ENCODE measurements around the gene MGLL.

Gene MGLL

DNA sequence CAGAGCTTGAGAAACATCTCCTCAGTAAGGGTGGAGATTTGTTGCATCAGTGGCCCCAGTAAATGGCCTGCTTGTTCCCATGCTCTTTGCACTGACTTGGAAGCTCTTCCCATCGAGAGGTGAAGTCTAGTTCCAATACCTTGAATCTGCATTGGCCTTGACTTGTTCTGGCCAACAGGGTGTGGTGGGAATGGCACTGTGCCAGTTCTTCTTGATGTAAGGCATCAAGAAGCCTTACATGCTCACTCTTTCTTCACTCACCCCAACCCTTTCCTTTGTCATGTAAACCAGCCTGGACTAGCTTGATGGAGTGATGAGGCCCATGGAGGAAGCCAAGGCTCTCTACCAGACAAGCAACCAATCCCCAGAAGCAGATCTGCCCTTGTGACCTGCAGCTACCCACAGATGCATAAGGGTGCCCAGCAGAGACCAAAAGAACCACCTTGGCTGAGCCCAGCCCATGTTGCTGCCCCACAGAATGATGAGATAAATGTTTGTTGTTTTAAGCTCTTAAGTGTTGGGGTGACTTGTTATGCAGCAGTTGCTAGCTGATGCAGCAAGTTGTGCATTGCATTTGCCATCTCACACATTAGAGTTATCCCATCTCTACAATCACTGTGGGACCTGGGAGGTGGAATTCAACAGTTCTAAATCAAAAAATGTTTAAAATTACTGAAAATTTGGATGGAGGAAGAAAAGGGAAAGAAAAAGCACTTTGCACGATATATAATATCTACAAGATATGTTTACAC is 11.1 kb upstream of the MGLL start:
- no peak for DNase-seq

DNA sequence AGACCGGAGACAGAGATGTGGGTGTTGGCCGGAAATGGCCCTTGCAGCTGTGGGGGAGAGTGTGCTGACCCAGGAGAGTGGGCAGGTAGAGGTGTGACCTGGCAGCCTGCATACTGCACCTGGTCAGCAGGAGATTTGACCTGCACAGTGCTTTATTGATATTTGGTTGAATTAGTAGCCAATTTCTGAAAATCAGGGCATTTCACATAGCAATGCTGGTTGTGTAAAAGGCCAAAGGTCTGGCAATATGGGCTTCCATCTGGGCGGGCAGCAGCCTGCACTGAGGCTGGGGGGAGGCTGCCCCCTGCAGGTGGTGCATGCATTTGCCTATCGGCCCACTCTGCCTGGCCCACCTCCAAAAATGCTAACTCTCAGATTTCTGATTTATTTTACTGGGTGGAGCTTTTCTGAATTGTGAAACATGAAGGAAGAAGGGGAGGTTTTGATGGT is 9.4 kb upstream of the MGLL start:
- peak in 1 of 2 experiments; percentile 59 for DNase-seq

DNA sequence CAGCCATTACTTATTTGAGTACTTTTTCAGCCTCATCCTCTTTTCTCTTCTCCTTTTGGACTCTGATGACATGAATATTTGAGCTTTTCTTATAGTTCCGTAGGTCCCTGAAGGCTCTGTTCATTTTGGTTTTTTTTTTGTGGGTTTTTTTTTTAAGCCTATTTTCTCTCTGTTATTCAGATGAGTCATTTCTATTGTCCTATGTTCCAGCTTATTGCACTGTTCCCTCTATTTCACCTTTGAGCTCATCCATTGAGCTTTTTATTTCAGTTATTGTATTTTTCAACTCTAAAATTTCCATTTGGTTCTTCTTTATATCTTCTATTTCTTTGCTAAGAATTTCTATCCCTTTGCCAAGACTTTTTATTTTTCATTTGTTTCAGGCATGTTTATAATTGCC is 7.2 kb upstream of the MGLL start:
- DNase-seq = no peak

DNA sequence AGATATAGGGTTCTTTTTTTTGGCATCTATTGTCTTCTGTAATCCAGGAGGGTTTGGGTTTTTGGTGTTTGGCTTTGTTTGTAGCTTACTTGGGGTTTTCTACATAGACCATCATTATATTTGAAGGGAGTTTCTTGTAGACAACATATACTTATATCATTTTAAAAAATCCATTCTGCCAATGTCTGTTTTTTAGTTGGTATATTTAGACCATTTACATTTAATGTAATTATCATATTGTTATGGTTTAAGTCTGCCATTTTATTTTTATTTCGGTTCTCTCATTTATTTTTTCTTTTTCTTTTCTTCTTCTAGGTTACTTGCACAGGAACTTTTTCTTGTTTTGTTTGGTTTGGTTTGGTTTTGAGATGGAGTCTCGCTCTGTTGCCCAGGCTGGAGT is 5.5 kb upstream of the MGLL start:
- no peak for DNase-seq

DNA sequence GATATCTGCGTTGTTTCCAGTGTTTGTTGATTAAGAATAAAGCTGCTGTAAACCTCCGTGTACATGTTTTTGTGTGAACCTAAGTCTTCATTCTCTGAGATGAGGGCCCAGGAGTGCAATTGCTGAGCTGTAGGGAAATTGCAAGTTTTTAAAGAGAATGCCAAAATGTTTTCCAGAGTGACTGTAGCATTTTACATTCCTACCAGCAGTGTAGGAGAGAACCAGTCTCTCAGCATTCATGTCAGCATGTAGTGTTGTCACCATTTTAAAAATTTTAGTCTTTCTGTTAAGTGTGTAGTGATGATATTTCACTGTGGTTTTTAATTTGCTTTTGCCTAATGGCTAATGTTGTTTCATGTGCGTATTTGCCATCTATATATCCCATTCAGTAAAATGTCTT is 3.4 kb upstream of the MGLL start:
- DNase-seq = no peak

DNA sequence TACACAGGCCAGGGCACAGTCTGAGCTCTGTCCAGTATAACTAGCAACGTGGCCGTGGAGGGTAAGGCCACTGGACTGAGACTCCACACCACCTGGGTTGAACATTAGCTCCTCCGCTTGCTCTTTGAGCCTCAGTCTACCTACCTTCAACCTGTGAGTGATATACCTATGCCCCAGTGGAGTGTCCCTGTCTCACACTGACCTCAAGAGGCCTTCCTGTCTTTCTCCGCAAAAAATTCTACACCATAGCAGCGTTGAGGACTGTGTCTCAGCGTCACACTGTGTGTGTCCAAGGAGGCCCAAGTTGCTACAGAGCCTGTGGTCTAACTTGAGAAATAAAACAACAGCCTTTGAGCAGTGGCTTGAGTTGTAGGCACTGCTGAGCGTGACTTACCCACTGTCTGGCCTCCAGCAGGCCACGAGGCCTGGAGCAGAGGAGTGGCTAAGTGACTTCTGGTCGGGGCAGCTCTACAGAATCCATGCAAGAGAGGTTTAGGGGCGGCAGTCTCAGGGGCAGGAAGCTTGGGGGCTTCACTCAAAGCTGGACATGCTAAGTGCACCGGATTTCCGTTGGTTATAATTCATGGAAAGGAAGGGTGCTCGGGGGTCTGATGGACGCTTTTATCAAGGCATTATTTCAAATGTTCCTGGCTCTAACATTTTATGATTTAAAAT is 2.0 kb upstream of the MGLL start:
- no peak for DNase-seq

DNA sequence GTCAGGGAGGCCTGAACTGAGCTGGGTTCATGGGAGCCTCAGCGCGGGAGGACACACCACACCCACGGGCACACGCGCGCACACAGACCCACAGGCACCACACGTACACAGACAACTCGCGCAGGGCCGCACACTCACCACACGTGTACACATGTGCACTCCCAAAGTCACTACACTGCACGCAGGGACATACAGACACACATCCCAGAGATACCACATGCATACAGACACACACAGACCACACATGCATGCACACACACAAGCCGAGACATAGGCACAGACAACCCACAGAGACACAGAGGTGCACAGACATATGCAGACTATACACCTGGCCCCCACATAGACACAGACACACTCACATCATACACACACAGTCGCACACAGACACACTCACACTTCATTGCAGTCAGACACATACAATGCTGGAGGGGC is 1.1 kb upstream of the MGLL start:
- DNase-seq = no peak

DNA sequence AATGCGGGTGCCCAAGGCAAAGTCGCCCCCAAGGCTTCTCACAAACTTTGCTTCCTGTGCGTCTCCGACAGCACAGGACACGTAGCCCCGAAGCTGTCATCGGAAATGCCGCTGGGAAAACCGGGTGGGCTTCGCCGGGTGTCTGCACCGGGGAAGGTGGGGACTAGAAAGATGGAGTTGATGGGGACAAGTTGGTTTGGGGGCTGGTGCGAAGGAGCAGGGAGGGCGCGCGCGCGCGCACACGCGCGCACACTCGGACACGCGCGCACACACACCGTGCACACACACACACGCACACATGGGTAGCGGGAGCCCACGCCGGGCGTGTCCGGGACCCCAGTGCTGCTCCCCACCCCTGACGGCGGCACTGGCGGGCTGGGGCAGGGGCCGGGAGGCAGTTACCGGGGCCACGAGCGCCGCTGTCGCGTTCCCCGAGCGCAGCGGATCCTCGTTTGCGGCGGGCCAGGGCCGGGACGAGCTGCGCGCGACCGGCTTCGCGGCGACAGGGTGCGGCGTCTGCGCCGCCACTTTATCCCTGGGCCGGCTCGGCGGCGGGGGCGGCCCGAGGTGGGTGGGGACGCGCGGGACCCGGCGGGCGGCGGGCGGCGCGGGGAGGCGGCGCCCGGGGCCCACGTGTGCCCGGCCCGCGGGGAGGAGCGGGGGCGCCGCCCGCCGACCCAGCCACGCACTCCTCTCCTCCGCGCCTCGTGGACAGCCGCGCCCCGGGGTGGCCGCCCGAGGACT is 539 bp upstream of the MGLL start:
- DNase-seq = peak in 1 of 2 experiments; percentile 73

DNA sequence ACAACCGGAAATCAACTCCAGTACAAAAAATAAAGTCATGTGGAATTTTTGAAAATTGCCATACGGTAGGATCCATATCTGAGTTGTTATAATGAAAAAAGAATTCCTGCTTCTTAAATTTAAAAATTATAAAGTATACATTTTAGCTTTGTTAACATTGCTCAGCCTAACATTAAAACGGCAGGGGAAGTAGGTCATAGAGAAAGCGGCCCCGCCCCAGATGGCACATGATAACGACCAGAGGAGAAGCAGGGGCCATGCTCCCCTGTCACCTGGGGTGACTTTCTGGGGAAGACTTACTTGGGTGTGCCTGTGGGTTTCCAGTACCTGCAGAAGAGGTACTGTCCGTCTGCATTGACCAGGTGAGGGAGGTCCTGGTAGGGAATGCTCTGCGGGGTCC is 921 bp downstream of the MGLL start:
- DNase-seq = no peak

DNA sequence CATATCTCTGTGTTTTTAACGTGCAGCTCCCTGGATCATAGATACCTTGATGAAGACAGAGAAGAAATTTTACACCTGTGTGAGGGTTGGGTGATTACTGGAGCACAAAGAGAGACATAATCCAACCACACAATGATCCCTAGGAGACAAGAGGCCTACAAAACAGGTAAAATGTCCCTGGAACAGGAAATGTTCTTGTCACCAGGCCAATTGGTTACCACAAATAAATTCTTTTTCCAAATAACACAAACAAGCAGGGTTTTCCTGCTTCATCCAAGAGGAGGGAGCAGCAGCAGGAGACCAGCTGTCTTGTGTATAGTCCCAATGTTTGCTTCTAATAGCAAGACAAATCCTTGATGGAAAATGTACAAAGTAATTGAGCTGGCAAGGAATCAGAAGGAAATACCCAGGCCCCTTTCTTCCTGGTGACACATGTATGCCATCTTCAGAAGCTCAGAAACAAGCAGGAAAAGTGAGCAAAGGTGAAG is 1.4 kb downstream of the MGLL start:
- DNase-seq = no peak

DNA sequence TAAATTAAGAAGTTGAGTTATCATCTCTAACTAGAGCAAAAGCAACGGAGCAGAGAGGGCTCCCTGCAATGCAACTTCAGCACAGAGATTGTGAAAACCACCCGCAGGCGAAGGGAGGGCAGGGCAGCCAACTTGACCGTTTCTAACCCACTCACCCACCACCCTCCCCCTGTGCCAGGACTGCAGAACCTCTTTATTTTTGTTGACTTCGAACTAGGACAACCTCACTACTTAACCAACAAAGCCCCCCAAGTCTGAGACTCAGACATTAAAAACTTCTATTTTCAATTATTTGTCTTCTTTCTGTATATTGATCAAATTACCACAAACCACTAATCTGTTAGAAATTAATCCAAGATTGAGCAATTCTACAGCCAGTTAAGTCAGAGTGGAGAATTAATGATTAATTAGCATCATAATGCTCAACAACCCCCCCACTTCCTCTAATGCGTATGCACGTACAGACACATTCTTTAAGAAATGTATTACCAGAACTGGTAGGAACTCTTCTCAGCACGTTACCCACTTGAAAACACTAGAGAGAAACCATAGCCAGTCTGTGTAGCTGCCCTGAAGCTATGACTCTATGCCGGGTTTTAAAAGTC is 2.0 kb downstream of the MGLL start:
- DNase-seq = no peak

DNA sequence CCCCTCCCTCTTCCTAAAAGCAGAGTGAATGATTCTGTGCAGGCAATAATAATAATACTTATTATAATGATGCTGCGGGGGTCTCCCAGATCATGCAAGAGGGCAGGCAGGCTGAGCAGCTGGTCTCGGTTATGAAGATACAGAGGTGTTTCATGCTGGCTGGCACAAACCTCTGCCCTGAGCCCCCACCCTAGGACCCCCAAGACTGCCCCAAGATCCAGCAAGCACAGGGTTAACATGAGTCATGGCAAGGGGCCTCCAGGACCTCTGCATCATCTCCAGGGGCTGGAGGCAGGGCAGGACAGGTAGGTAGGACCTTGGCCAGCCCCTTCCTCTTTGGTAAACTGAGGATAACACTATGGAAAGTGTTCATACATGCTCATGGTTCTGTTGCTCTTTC is 2.7 kb downstream of the MGLL start:
- DNase-seq = no peak

DNA sequence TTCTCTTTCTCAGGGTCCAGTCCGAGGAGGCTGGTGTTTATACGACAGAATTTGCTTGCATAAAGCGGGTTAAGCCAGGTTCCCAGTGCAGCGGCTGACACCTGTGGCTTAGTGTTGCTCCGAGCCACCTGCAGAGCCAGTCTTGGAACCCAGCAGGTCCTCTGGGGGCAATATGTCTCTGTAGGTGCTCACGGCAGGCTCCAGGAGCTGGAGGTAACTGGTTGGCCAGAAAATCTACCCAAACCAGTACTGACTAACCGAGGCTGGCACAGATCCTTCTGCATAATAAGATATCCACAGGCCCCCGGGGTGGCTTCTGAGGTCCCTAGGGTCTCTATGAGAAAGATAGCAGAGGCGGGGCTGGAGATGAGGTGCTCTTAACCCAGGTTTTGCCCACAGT is 3.2 kb downstream of the MGLL start:
- DNase-seq = peak in 1 of 2 experiments; percentile 57

DNA sequence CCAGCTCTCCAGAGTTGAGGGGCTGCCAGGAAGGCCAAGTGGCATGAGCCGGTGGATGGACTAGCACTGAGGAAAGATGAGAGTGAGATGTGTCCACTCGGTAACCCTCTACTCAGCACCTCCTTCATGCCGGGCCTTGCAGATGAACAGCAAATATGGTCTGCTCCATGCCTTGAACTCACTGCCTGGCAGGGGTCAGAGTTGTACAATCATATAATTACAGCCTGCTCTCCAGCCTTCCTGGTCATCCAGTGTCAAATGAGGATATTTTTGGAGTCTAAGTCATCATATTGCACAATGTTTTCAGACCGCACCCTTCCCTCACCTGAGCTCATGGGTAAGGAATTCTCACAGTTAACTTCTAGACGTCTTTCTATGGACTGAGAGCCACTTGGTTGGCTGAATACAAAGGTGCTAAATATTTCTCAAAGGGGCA is 4.9 kb downstream of the MGLL start:
- no peak for DNase-seq

DNA sequence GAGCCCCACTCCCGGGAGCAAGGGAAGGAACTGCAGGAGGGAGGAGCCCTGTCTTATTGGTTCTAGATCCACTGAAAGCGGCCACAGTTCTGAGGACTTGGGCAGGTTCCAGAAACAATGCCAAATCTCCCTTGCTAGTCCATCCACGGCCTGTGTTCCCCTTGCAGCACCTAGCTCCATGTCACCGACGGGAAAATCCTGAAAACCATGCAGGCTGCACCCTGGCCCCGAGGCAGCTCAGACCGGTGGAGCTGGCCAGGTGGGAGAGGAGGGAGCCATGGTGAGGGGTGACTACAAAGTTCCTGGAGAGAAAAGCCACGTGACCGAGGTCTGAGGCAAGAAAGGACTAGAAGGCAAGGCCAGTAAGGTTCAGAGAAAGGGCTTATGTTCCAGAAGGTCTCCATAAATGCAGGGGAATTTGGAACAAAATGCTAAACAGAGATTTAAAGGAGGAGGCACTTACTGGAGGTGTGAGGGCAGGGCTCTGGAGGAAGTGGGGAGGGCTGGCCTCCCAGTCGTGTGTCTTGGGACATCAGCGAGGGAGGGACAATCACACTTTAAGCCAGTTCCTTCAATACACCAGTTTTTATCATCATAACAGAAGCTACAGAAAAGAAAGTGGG is 5.4 kb downstream of the MGLL start:
- no peak for DNase-seq

DNA sequence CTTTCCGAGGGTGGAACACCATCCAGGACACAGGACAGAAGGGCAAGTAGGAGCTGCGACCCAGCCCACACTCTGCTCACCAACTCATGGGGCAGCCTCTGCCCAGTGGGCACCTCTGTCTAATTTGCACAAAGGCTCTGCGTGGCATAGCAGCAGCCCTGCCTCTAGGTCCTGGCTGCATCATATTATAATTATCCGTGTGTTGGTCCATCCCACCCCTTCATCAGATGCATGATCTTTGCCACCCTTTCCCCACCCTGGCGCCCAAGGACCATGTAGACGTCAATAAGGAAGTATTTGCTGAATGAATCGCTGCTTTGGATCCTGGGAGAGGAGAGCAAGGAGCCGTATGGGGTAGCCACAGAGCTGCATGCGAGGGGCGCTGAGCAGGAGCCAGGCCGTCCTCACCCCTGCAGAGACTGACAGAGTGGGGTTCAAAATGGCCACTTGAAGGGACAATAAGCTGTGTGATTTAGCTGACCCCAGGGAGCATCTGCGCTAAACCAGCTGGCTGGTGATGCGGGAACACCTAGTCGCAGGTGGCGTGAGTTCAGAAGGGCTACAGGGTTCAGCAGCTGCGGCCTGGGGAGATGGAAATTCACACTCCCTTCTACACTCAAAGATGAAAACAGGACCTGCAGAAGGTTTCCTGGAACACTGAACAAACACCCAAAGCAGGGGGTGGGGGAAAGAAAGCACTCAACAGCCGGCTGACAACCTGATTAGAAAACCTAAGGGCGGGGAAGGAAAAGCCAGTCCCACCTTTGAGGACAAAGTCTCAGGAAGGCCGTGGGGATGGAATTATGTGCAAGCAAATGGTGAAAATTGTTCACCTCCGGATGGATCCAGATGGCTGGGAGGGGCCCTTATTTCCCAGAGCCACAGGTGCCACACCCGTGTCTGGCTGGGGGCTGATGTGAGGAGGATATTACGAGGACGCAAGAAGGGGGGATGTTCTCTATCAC is 6.4 kb downstream of the MGLL start:
- no peak for DNase-seq

DNA sequence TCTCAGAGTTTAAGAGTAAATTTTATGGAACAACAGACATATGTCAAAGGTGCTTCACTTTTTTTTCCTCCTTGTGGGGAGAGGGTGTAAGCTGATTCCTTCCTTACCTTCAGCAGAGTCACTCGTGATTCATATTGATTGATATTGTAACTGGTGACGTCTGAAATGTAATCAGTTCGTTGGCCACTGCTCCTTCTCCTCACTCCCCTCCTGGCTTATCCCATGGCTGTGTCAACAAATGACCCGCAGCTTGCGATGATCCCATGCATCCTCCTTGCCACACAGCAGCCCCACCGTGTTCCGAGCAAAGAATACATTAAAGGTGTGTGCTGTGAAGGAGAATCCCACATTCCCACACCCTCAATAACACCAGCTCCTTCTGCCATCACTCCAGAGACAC is 7.3 kb downstream of the MGLL start:
- DNase-seq = no peak

DNA sequence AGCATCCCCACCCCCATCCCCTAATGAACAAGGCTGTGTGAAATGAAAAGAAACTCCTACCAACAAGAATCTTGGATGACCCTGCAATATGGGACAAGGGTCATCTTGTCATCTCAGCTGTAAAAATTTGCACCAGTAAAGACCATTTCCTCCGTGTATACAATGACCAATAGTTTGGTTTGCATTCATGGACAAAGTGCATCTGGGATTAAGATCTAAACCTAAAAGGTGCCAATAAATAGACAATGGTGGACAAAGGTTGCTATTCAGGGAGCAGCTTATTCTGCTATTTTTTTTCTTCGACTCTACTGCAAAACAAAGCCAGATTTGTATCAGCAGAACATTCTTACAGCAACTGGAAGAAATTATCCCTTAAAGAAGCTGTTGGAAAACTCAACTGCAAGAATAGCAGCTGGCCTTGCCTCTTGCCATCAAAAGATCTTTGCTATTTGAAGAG is 8.0 kb downstream of the MGLL start:
- no peak for DNase-seq

DNA sequence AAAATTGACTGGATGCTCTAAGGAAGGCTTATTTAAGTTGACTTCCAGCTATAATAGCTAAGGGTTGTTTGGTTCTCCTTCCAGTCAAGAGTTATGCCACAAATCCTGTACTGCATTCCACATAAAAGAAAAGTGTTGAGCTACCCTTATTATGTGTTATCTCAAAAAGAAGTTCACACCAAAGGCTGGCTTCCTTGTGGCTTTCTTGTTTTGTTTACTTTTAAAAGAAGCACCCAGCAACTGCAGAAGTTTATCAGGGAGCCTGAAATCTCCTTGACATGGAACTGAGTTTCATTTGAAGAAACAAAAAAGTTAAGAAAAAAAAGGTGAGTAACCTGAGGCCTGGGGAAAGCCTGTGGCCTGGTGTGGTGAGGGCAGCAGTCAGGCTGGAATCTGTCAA is 10.2 kb downstream of the MGLL start:
- DNase-seq = no peak

DNA sequence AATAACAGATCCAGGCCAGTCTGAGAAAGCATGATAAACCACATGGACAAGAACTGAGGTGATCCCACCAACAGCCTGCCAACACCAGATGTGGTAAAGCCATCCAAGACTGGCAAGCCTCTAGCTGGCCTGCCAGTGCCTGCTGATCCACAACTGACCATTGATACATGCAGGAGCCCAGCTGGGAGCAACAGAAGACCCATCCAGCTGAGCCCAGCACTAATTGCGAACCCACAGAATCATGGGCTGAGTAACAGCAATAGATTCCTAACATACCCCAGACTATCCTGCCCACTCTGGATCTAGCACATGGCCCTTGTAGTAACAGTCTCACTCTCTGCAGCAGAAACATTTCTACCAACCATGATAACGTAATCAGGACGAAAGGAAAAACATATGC is 10.6 kb downstream of the MGLL start:
- DNase-seq = no peak

DNA sequence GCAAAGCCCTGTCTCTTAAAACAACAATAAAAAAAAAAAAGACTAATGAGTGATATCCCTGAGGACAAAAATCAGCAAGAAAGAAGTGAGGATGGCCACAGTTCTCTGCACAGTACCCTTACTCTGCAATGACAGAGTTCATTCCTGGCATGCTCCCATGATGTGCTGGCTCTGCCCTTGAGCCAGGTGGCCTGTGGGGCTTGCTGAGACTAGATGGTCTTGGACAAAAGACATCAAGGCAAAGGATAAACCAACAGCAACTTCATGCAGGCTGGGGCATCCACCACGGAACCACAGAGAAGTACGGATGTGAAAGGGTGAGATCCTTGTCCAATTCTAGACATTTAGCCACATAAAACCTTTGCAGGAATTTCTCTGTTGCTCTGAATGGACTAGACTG is 12.7 kb downstream of the MGLL start:
- no peak for DNase-seq
